Neutrophil (primary cell): ENCODE measurements around the gene KLHL7.
"Not testable (repeated sequence)": the region's sequence is repeated elsewhere in the genome, so short reads cannot be mapped to it uniquely, and the experiment has no call there.

ENCODE experiments used
- H3K27ac ChIP-seq: fragments of 200-600 bp; sonication (generic); 2 replicates; pipeline ENCODE4 v1.5.1; 2016; ENCODE audit warnings: mild to moderate bottlenecking, moderate library complexity
- H3K27me3 ChIP-seq: fragments of 200-600 bp; sonication (generic); 2 replicates; pipeline ENCODE4 v1.6.0; 2016; ENCODE audit warnings: mild to moderate bottlenecking
- H3K36me3 ChIP-seq: fragments of 200-600 bp; sonication (generic); 2 replicates; pipeline ENCODE4 v1.5.1; 2017
- H3K4me1 ChIP-seq, 2 experiments: fragments of 200-600 bp in 1 of 2; sonication (generic) in 1 of 2; 1 replicate in 1 of 2; 2 replicates in 1 of 2; pipeline versions ENCODE4 v1.5.1 to v1.6.1; 2013 to 2016; ENCODE audit warnings: low read depth in 1 of 2, low read length in 1 of 2, mild to moderate bottlenecking in 1 of 2, moderate library complexity in 1 of 2; ENCODE audit not compliant: control insufficient read depth in 1 of 2, insufficient read depth in 1 of 2
- H3K4me3 ChIP-seq, 2 experiments: fragments of 200-600 bp in 1 of 2; sonication (generic) in 1 of 2; 1 replicate in 1 of 2; 2 replicates in 1 of 2; pipeline ENCODE4 v1.5.1; 2013 to 2016; ENCODE audit warnings: low read depth in 1 of 2, low read length in 1 of 2, mild to moderate bottlenecking in 1 of 2, moderate library complexity in 1 of 2
- H3K9me3 ChIP-seq: fragments of 200-600 bp; sonication (generic); 2 replicates; pipeline ENCODE4 v1.5.1; 2016
- TF ChIP-seq, protein P1 (sequence below): fragments of 200-600 bp; sonication (generic); IDR thresholded peaks from 2 replicates; pipeline ENCODE4 v1.5.1; 2016; ENCODE audit warnings: antibody characterized with exemption

KLHL7 gene

DNA sequence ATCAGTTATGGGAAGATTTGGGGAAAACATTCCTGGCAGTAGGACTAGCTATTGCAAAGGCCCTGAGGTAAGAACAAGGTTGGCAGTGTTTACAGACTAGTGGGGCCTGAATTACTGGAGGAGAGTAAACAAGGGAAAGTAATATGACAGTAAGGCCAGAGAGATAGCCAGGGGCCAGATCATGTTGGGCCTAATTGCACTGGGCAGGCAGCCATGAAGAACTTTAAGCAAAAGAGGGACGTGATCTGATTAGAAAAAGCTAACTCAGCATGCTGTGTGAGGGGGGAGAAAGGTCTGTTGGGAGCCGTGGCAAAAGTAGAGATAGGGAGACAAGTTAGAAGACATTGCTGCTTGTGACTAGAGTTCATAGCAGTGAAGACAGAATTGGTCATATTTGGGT lies 85.4 kb downstream of the KLHL7 start:
- no peaks in the 10 kb centered on the region for H3K4me1 ChIP-seq
- TF ChIP-seq, protein P1, sequence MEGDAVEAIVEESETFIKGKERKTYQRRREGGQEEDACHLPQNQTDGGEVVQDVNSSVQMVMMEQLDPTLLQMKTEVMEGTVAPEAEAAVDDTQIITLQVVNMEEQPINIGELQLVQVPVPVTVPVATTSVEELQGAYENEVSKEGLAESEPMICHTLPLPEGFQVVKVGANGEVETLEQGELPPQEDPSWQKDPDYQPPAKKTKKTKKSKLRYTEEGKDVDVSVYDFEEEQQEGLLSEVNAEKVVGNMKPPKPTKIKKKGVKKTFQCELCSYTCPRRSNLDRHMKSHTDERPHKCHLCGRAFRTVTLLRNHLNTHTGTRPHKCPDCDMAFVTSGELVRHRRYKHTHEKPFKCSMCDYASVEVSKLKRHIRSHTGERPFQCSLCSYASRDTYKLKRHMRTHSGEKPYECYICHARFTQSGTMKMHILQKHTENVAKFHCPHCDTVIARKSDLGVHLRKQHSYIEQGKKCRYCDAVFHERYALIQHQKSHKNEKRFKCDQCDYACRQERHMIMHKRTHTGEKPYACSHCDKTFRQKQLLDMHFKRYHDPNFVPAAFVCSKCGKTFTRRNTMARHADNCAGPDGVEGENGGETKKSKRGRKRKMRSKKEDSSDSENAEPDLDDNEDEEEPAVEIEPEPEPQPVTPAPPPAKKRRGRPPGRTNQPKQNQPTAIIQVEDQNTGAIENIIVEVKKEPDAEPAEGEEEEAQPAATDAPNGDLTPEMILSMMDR, result no peak
- H3K27ac ChIP-seq, result no peak overlapping the region
- peaks cover 43% of the 10 kb centered on the region for H3K36me3 ChIP-seq
- H3K4me3 ChIP-seq, result no peak overlapping the region
- H3K9me3 ChIP-seq, result no peaks in the 10 kb centered on the region
- H3K27me3 ChIP-seq, result no peaks in the 10 kb centered on the region

DNA sequence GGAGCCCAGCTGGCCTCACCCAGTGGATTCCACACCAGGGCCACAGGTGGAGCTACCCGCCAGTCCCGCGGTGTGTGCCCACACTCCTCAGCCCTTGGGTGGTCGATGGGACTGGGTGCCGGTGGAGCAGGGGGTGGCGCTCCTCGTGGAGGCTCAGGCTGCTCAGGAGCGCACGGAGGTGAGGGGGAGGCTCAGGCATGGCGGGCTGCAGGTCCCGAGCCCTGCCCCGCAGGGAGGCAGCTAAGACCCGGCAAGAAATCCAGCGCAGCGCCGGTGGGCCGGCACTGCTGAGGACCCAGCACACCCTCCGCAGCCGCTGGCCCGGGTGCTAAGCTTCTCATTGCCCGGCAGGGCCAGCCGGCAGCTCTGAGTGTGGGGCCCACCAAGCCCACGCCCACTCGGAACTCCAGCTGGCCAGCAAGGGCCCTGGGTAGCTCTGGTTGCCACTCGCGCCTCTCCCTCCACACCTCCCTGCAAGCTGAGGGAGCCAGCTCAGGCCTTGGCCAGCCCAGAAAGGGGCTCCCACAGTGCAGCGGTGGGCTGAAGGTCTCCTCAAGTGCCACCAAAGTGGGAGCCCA lies 88.2 kb downstream of the KLHL7 start:
- not testable (repeated sequence) for H3K27ac ChIP-seq, H3K27me3 ChIP-seq, H3K4me3 ChIP-seq, H3K4me1 ChIP-seq, H3K9me3 ChIP-seq
- H3K36me3 ChIP-seq, result peaks cover 29% of the 10 kb centered on the region

DNA sequence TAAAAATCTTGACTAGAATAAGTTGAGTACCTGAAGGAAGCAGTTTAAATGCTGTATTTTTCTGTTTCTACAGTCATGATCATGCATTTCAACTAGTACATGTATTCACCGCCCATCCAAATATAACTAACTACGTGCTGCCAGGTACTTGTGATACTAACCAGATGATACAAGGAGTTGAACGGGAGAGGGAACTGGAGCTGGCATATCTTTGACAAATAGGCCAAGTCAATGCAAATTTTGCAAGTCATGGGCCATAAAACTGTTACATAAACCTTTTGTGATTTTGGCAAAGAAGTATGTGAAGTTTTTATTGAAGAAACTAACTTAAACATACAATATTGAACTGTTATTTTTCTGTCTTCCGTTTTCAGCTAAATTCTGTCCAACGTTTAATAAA lies 90.7 kb downstream of the KLHL7 start:
- Histone ChIP-seq H3K36me3 (peaks cover 44% of the 10 kb centered on the region), H3K4me1 (no peaks in the 10 kb centered on the region), H3K27me3 (no peaks in the 10 kb centered on the region), H3K27ac (no peak overlapping the region), H3K9me3 (no peaks in the 10 kb centered on the region), H3K4me3 (no peak overlapping the region)
- TF ChIP-seq, protein P1, result no peak

DNA sequence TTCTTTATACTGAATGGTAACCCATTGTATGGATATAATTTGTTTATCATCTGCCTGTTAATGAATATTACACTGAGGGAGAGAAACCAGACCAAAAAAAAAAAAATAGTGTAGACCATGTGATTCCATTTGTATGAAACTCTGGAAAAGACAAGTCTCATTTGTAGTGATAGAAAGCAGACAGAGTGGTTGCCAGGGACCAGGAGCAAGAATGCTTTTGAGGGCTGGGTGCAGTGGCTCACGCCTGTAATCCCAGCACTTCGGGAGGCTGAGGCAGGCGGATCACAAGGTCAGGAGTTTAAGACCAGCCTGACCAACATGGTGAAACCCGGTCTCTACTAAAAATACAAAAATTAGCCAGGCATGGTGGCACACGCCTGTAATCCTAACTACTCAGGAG lies 92.2 kb downstream of the KLHL7 start:
- H3K27me3 ChIP-seq, H3K9me3 ChIP-seq, H3K4me3 ChIP-seq, H3K4me1 ChIP-seq, H3K27ac ChIP-seq: not testable (repeated sequence)
- H3K36me3 ChIP-seq, result peaks cover 51% of the 10 kb centered on the region

DNA sequence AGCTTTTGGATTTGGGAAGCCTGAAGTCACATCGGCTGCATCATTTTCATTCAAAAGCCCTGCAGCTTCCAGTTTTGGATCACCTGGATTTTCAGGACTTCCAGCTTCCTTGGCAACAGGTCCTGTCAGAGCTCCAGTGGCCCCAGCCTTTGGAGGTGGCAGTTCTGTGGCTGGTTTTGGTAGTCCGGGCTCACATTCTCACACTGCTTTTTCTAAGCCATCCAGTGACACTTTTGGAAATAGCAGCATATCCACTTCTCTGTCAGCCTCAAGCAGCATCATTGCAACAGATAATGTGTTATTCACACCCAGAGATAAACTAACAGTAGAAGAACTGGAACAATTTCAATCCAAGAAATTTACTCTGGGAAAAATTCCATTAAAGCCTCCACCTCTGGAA lies 94.7 kb downstream of the KLHL7 start:
- H3K36me3 ChIP-seq, result peaks cover 38% of the 10 kb centered on the region
- H3K27ac ChIP-seq, result no peak overlapping the region
- H3K4me3 ChIP-seq, result no peak overlapping the region
- no peaks in the 10 kb centered on the region for H3K9me3 ChIP-seq
- TF ChIP-seq, protein P1, result no peak
- peaks cover 4% of the 10 kb centered on the region for H3K27me3 ChIP-seq
- no peaks in the 10 kb centered on the region for H3K4me1 ChIP-seq

DNA sequence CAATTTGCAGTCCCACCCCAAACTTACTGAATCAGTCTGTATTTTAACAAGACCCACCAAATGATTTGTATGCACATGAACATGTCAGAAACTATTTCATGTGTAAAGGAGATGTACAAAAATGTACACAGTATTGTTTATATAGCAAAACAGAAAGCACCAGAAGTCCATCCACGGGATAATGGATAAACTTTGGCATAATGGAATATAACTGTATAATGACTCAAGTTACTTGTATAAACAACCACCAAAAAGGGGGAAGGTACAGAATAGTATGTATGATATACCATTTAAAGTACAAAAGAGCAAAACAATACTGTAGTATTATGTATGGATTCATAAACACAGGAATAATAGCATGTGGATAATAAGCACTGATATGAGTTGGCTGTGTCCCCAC lies 98.7 kb downstream of the KLHL7 start:
- no peak overlapping the region for H3K27ac ChIP-seq

More for the DNA sequence above, 98.7 kb downstream of the KLHL7 start:
- H3K27me3 ChIP-seq, result peaks cover 12% of the 10 kb centered on the region
- H3K36me3 ChIP-seq, result peaks cover 31% of the 10 kb centered on the region
- H3K4me1 ChIP-seq, result peaks cover 30 to 37% of the 10 kb centered on the region in 2 experiments
- TF ChIP-seq, protein P1, result no peak
- H3K9me3 ChIP-seq, result no peaks in the 10 kb centered on the region
- no peak overlapping the region for H3K4me3 ChIP-seq
